ENCODE measurements around the gene MIPEP. TPM values are rescaled to one million over a fixed set of nuclear protein-coding genes. Genes with fewer than 3 reads are reported as not detected.
"Not testable (repeated sequence)": the region's sequence is repeated elsewhere in the genome, so short reads cannot be mapped to it uniquely, and the experiment has no call there.

MIPEP gene
- total RNA-seq, 1 donor from 2014 or later: 15.7 TPM

DNA sequence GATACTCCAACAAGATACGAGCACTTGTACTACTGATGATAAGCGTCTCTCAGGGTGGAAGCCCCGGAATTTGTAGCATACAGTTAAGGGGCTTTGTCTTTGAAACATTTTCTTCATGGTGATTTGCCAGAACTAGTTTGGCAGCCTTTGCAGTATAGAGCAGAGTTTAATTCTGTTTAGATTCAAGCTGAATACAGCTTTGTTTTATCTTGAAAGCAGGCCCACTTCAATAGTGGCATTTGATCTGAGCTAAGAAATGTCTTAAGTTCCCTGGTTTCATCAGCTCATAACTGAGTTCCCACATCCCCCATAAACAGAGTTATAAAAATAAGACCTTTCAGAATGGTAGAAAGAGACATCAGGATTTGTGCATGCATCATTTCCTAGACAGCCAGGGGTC is 125.9 kb downstream of the MIPEP start:
- no peak for DNase-seq (ENCODE audit: low read depth)
- TF ChIP-seq, protein P1, sequence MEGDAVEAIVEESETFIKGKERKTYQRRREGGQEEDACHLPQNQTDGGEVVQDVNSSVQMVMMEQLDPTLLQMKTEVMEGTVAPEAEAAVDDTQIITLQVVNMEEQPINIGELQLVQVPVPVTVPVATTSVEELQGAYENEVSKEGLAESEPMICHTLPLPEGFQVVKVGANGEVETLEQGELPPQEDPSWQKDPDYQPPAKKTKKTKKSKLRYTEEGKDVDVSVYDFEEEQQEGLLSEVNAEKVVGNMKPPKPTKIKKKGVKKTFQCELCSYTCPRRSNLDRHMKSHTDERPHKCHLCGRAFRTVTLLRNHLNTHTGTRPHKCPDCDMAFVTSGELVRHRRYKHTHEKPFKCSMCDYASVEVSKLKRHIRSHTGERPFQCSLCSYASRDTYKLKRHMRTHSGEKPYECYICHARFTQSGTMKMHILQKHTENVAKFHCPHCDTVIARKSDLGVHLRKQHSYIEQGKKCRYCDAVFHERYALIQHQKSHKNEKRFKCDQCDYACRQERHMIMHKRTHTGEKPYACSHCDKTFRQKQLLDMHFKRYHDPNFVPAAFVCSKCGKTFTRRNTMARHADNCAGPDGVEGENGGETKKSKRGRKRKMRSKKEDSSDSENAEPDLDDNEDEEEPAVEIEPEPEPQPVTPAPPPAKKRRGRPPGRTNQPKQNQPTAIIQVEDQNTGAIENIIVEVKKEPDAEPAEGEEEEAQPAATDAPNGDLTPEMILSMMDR (conservative IDR thresholded peaks at IDR 0.05; ENCODE audit: low read depth, low read length): no peak
- H3K4me3 ChIP-seq (ENCODE audit: low read depth, low read length): no peak overlapping the region

DNA sequence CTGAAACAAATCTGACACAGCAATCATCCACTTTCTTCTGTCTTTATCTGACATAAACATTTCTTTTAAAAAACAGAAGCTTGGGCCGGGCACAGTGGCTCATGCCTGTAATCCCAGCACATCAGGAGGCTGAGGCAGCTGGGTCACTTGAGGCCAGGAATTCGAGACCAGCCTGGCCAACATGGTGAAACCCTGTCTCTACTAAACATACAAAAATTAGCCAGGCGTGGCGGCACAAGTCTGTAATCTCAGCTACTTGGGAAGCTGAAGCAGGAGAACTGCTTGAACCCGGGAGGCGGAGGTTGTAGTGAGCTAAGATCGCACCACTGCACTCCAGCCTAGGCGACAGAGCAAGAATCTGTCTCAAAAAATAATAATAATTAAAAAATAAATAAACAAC is 127.4 kb downstream of the MIPEP start:
- H3K4me3 ChIP-seq (ENCODE audit: low read depth, low read length); DNase-seq (ENCODE audit: low read depth): not testable (repeated sequence)

DNA sequence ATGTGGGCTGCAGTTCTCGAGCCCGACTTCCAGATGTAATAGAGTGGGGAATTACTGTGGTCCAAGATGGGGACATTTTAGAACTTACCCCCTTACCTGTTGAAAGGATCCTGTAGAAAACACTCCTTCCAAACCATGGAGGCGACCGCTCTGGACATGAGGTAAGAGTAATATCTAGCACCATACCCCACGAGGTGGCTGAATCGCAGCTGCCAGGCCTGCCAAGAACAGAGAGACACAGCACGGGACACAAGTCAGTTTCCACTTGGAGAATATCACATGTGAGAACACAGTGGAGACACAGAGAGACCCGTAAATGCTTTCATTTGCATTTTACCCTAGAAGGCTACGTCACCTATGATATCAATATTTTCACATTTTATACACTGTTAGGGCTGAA is 129.2 kb downstream of the MIPEP start:
- TF ChIP-seq, protein P1 (conservative IDR thresholded peaks at IDR 0.05; ENCODE audit: low read depth, low read length): no peak
- H3K4me3 ChIP-seq (ENCODE audit: low read depth, low read length): no peak overlapping the region
- no peak for DNase-seq (ENCODE audit: low read depth)

DNA sequence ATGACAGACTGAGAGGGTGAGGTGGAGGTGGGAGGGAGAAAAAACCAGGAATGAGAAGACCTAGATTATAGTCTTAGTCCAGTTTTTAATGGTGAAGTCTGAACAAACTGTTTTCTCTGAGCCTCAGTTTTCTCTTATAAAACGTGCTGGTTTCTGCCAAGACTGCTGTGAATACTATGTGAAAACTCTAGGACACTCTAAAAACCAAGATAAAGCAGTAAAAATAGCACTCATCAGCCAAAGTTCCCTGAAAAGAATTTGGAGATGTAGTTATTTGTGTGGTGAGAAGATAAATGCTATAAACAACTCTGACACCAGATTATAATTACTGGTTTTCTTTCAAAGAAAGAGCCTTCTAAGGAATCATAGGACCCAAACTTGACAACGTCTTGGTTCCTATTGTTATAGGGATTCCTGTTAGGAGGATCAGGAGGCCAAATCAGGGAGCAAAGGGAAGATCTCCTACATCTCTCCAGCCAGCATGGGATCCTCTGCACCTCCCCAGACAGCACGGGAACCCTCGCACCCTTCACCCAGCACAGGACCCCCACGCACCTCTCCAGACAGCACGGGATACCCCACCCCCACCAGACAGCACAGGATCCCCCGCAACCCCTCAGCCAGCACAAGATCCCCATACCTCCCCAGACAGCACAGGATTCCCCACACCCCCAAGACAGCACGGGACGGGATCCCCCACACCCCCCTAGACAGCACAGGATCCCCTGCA is 130.2 kb downstream of the MIPEP start:
- TF ChIP-seq, protein P1 (conservative IDR thresholded peaks at IDR 0.05; ENCODE audit: low read depth, low read length): no peak
- no peak for DNase-seq (ENCODE audit: low read depth)
- H3K4me3 ChIP-seq (ENCODE audit: low read depth, low read length): no peak overlapping the region

DNA sequence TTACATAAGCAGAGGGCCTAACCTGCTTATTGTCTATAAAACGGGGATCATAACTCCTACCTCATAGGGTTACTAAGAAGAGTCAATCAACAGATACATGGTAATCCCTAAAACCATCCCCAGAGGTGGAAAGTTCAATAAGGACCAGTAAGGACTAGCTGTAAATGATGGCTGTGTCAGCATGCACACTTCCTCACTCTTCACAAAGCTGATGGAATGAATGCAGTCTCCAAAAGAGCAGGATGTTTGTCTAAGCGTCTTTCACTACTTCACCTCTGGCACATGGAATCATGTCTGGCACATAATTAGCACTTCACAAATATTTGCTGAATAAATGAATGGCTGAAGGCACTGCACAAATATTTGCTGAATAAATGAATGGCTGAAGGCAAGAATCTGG is 134.2 kb downstream of the MIPEP start:
- TF ChIP-seq, protein P1 (conservative IDR thresholded peaks at IDR 0.05; ENCODE audit: low read depth, low read length): no peak
- no peak overlapping the region for H3K4me3 ChIP-seq (ENCODE audit: low read depth, low read length)
- DNase-seq (ENCODE audit: low read depth): no peak

DNA sequence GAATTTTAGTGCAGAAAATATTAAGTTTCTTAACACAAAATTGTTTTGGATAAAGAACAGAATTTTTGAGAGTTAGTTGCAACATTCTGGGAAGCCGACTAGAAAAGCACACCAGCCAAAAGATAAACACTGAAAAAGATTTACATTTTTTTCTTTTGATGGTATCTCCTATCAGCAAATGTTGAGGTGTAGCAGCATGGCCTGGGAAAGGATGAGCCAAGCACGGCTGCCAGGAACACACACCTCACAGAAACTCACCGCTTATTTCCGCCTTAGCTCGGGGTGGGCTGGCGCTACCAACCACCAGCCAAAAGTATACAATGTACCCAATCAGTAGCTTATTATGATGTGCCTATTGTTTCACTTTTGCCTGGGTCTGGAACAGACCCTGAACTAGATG is 134.7 kb downstream of the MIPEP start:
- no peak for DNase-seq (ENCODE audit: low read depth)
- H3K4me3 ChIP-seq (ENCODE audit: low read depth, low read length): no peak overlapping the region
- TF ChIP-seq, protein P1 (conservative IDR thresholded peaks at IDR 0.05; ENCODE audit: low read depth, low read length): no peak

DNA sequence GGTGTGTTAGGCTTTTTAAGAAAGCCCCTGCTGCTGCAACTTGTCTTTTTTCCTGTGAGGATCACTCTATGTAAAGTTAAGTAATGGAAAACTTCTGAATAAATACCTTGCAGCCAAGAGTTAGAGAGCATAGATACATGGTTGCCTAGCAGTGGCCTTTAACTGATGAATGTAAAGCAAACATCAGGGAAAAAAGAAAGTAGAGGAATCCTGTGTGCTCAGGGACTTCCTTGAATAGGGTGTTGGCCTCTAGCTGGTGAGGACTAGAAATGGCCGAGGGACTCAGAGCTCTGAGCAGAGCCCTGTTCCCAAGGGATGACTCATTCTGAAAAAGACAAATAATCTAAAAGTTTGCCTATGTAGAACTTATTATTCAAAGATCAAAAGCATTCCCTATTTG is 135.7 kb downstream of the MIPEP start:
- no peak overlapping the region for H3K4me3 ChIP-seq (ENCODE audit: low read depth, low read length)
- TF ChIP-seq, protein P1 (conservative IDR thresholded peaks at IDR 0.05; ENCODE audit: low read depth, low read length): no peak
- no peak for DNase-seq (ENCODE audit: low read depth)
